DOHH2 (cell line): ENCODE data around the gene LRRC43.

Source experiments
- H3F3A ChIP-seq: fragments of 200-600 bp; sonication (generic), shearing (Covaris generic); 2 replicates; pipeline ENCODE4 v1.6.0; 2016; ENCODE audit warnings: antibody characterized with exemption, mild to moderate bottlenecking; ENCODE audit not compliant: control insufficient read depth, insufficient read depth
- H3K27ac ChIP-seq: fragments of 200-600 bp; sonication (generic); 2 replicates; pipeline ENCODE4 v1.5.1; 2014; ENCODE audit warnings: low read depth, mild to moderate bottlenecking, low read length, moderate library complexity
- H3K27me3 ChIP-seq: fragments of 200-600 bp; sonication (generic); 2 replicates; pipeline ENCODE4 v1.6.1; 2014; ENCODE audit warnings: mild to moderate bottlenecking, low read length, mixed read lengths; ENCODE audit not compliant: control insufficient read depth
- H3K36me3 ChIP-seq: fragments of 200-600 bp; sonication (generic); 2 replicates; pipeline ENCODE4 v1.6.1; 2014; ENCODE audit warnings: mild to moderate bottlenecking, low read length, moderate library complexity, mixed read lengths; ENCODE audit not compliant: control insufficient read depth
- H3K4me1 ChIP-seq: fragments of 200-600 bp; sonication (generic); 2 replicates; pipeline ENCODE4 v1.6.1; 2014; ENCODE audit warnings: mild to moderate bottlenecking, low read length, mixed read lengths; ENCODE audit not compliant: control insufficient read depth
- H3K4me2 ChIP-seq: fragments of 200-600 bp; sonication (generic); 2 replicates; pipeline ENCODE4 v1.6.0; 2014; ENCODE audit warnings: mild to moderate bottlenecking, low read length, moderate library complexity
- H3K4me3 ChIP-seq: fragments of 200-600 bp; sonication (generic); 2 replicates; pipeline ENCODE4 v1.5.1; 2014; ENCODE audit warnings: mild to moderate bottlenecking, low read length, mixed read lengths
- H3K79me2 ChIP-seq: fragments of 200-600 bp; sonication (generic); 2 replicates; pipeline ENCODE4 v1.6.1; 2014; ENCODE audit warnings: mild to moderate bottlenecking, low read length, mixed read lengths; ENCODE audit not compliant: control insufficient read depth
- H3K9me2 ChIP-seq: fragments of 200-600 bp; sonication (generic); replicated peaks from 2 replicates; pipeline ENCODE4 v1.6.1; 2014; ENCODE audit warnings: mild to moderate bottlenecking, low read length, mixed read lengths; ENCODE audit not compliant: control insufficient read depth
- H3K9me3 ChIP-seq: fragments of 200-600 bp; sonication (generic); 2 replicates; pipeline ENCODE4 v1.6.1; 2014; ENCODE audit warnings: antibody characterized with exemption, low read length, mixed read lengths; ENCODE audit not compliant: control insufficient read depth, insufficient read depth
- H4K20me1 ChIP-seq: fragments of 200-600 bp; sonication (generic); 2 replicates; pipeline ENCODE4 v1.6.0; 2014; ENCODE audit warnings: low read depth, mild to moderate bottlenecking, antibody characterized with exemption, low read length, moderate library complexity; ENCODE audit not compliant: control insufficient read depth, insufficient read depth
- CTCF ChIP-seq: fragments of 200-600 bp; sonication (generic); IDR thresholded peaks from one replicate; pipeline ENCODE4 v1.5.1; 2014; ENCODE audit warnings: antibody characterized with exemption, mild to moderate bottlenecking, low read depth, low read length; ENCODE audit not compliant: poor library complexity, severe bottlenecking
- EZH2phosphoT487 ChIP-seq: fragments of 200-600 bp; sonication (generic); IDR thresholded peaks from 2 replicates; pipeline ENCODE4 v1.6.1; 2017; ENCODE audit warnings: borderline replicate concordance, mild to moderate bottlenecking, antibody characterized with exemption, low read length, moderate library complexity, mixed read lengths

The LRRC43 gene

GRCh38 chr12:122250047-122250446 lies 67.1 kb downstream of the LRRC43 start:
- Histone ChIP-seq H3K9me3 (no peaks in the 10 kb centered on the region), H3K4me3 (no peak overlapping the region), H3K4me2 (no peak overlapping the region), H3K4me1 (no peaks in the 10 kb centered on the region), H3K36me3 (peaks cover 5% of the 10 kb centered on the region; the same call in 1 of the 2 replicates), H3K9me2 (no peaks in the 10 kb centered on the region), H4K20me1 (no peaks in the 10 kb centered on the region), H3K27ac (no peak overlapping the region), H3F3A (no peaks in the 10 kb centered on the region), H3K27me3 (no peaks in the 10 kb centered on the region), H3K79me2 (no peaks in the 10 kb centered on the region)
- TF ChIP-seq EZH2phosphoT487: no peak
- TF ChIP-seq CTCF: no peak

DNA sequence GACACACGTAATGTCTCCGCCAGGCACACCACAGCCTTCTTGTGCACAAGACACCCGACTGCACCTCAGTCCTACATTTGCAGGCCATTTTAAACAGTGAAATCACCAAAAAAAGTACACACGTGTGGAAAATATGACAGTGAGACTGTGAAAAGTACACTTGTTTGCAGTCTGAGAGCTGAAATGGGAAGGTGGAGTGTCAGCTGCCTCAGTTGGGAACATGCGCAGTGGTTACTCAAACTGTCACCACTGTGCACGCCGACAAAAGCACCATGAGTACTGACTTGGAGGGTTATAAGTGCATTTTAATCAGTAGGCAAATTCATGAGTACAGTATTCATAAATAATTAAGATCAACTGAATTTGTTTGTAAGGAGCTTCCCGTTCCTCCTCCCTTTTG lies 67.6 kb downstream of the LRRC43 start:
- H3K4me3 ChIP-seq: no peak overlapping the region
- no peaks in the 10 kb centered on the region for H3K4me1 ChIP-seq
- no peaks in the 10 kb centered on the region for H3K9me3 ChIP-seq
- H3K79me2 ChIP-seq: no peaks in the 10 kb centered on the region
- H3K27me3 ChIP-seq: no peaks in the 10 kb centered on the region
- no peak overlapping the region for H3K4me2 ChIP-seq
- H4K20me1 ChIP-seq: no peaks in the 10 kb centered on the region
- H3K9me2 ChIP-seq: no peaks in the 10 kb centered on the region
- H3K27ac ChIP-seq: no peak overlapping the region
- TF ChIP-seq CTCF: no peak
- no peak for TF ChIP-seq EZH2phosphoT487
- H3F3A ChIP-seq: no peaks in the 10 kb centered on the region
- H3K36me3 ChIP-seq: peaks cover 5% of the 10 kb centered on the region; the same call in 1 of the 2 replicates
